HepG2 (cell line): ENCODE measurements around the gene RBM23. TPM values are rescaled to one million over a fixed set of nuclear protein-coding genes. Genes with fewer than 3 reads are reported as not detected.

Source experiments
- DR1 ChIP-seq: sonication (generic); formaldehyde crosslinking; IDR thresholded peaks from 2 replicates; pipeline ENCODE4 v1.8.0; 2021; ENCODE audit warnings: mild to moderate bottlenecking, missing genetic modification reagents, inconsistent platforms
- ELF4 ChIP-seq: sonication (generic); formaldehyde crosslinking; IDR thresholded peaks from 2 replicates; pipeline ENCODE4 v1.5.0; 2020; ENCODE audit warnings: missing genetic modification reagents, mild to moderate bottlenecking, moderate library complexity, borderline replicate concordance
- FOSL1 ChIP-seq: sonication (generic); formaldehyde crosslinking; IDR thresholded peaks from 2 replicates; pipeline ENCODE4 v1.9.0; 2021; ENCODE audit warnings: missing genetic modification reagents, borderline replicate concordance
- FOSL2 ChIP-seq: sonication (generic); formaldehyde crosslinking; IDR thresholded peaks from 2 replicates; pipeline ENCODE4 v1.4.0; 2020; ENCODE audit warnings: missing genetic modification reagents
- HNRNPH1 ChIP-seq: fragments of 200-400 bp; formaldehyde crosslinking; optimal IDR thresholded peaks from 2 replicates; pipeline ENCODE3; 2017; ENCODE audit warnings: mild to moderate bottlenecking, low read depth, low read length
- HNRNPK ChIP-seq: fragments of 200-400 bp; formaldehyde crosslinking; IDR thresholded peaks from 2 replicates; pipeline ENCODE4 v1.6.1; 2018; ENCODE audit warnings: low read length, low read depth, moderate library complexity, mild to moderate bottlenecking; ENCODE audit not compliant: poor library complexity, severe bottlenecking
- LCORL ChIP-seq, 2 experiments: fragments of 450-650 bp in 1 of 2; sonication (generic) in 1 of 2; formaldehyde crosslinking in 1 of 2; IDR thresholded peaks; 2 replicates each; pipeline versions ENCODE4 v1.5.0 to v1.6.1; 2017 to 2020; ENCODE audit warnings: antibody characterized with exemption in 1 of 2, missing genetic modification reagents in 1 of 2
- MXI1 ChIP-seq: IDR thresholded peaks from 3 replicates; pipeline ENCODE4 v1.6.1; 2012; ENCODE audit warnings: low read depth, low read length, inconsistent platforms, borderline replicate concordance
- SCMH1 ChIP-seq: sonication (generic); formaldehyde crosslinking; IDR thresholded peaks from 2 replicates; pipeline ENCODE4 v1.9.0; 2021; ENCODE audit warnings: missing genetic modification reagents, mild to moderate bottlenecking, borderline replicate concordance
- SETDB1 ChIP-seq: sonication (generic); formaldehyde crosslinking; IDR thresholded peaks from 2 replicates; pipeline ENCODE4 v1.5.1; 2020; ENCODE audit warnings: missing genetic modification reagents, mild to moderate bottlenecking, borderline replicate concordance
- ZC3H13 ChIP-seq: sonication (generic); formaldehyde crosslinking; IDR thresholded peaks from 2 replicates; pipeline ENCODE4 v1.8.1; 2023; ENCODE audit warnings: mild to moderate bottlenecking, missing genetic modification reagents, moderate library complexity
- ZNF251 ChIP-seq: sonication (generic); formaldehyde crosslinking; IDR thresholded peaks from 2 replicates; pipeline ENCODE4 v1.9.0; 2021; ENCODE audit warnings: mild to moderate bottlenecking, missing genetic modification reagents
- ZNF263 ChIP-seq: sonication (generic); formaldehyde crosslinking; IDR thresholded peaks from 2 replicates; pipeline ENCODE4 v1.4.0; 2020; ENCODE audit warnings: missing genetic modification reagents
- ZNF589 ChIP-seq: sonication (generic); formaldehyde crosslinking; conservative IDR thresholded peaks from 2 replicates; pipeline ENCODE4 v1.8.0; 2022; ENCODE audit warnings: mild to moderate bottlenecking, moderate library complexity, missing genetic modification reagents
- ZNF616 ChIP-seq: sonication (generic); formaldehyde crosslinking; IDR thresholded peaks from 2 replicates; pipeline ENCODE4 v1.5.0; 2020; ENCODE audit warnings: low read depth, mild to moderate bottlenecking, missing genetic modification reagents
- ZNF775 ChIP-seq: sonication (generic); formaldehyde crosslinking; IDR thresholded peaks from 2 replicates; pipeline ENCODE4 v1.4.0; 2020; ENCODE audit warnings: missing genetic modification reagents, mild to moderate bottlenecking, moderate library complexity, borderline replicate concordance
- polyA plus RNA-seq, 8 experiments: library from polyadenylated mRNA; depleted of rRNA in 3 of 8; stranded (reverse) in 7 of 8; unstranded in 1 of 8; fragments of >200 nt; fragmentation: Illumina TruSeq in 4 of 8; extraction: Trizol in 4 of 8; gene quantifications; 2 replicates each; pipeline versions ENCODE4 v1.2.1 to v1.2.3, GENCODE V29; 2011 to 2016; ENCODE audit warnings: low read depth in 4 of 8, missing spikeins in 1 of 8, mixed read lengths in 1 of 8; ENCODE audit not compliant: insufficient read depth in 1 of 8
- total RNA-seq, 5 experiments: library from RNA; depleted of rRNA; stranded (reverse); fragments of >200 nt; fragmentation: Illumina TruSeq; extraction: Trizol; gene quantifications; 2 replicates each; pipeline ENCODE4 v1.2.3, GENCODE V29; 2016; ENCODE audit warnings: low read depth in 1 of 5
- TF ChIP-seq, protein P1 (sequence below): sonication (generic); formaldehyde crosslinking; IDR thresholded peaks from 2 replicates; pipeline ENCODE4 v1.5.1; 2020; ENCODE audit warnings: missing genetic modification reagents, mild to moderate bottlenecking, borderline replicate concordance
- TF ChIP-seq, protein P2 (sequence below): sonication (generic); formaldehyde crosslinking; IDR thresholded peaks from 2 replicates; pipeline ENCODE4 v1.4.0; 2020; ENCODE audit warnings: missing genetic modification reagents, borderline replicate concordance
- TF ChIP-seq, protein P3 (sequence below): sonication (generic); formaldehyde crosslinking; IDR thresholded peaks from 2 replicates; pipeline ENCODE4 v1.5.0; 2020; ENCODE audit warnings: mild to moderate bottlenecking, missing genetic modification reagents

Gene RBM23
- total and polyA plus RNA-seq, 2 of the 13 experiments (the other 11 are each of a cell fraction or from before 2014, with no cell fraction given) = 1.5 to 2.1 TPM

DNA sequence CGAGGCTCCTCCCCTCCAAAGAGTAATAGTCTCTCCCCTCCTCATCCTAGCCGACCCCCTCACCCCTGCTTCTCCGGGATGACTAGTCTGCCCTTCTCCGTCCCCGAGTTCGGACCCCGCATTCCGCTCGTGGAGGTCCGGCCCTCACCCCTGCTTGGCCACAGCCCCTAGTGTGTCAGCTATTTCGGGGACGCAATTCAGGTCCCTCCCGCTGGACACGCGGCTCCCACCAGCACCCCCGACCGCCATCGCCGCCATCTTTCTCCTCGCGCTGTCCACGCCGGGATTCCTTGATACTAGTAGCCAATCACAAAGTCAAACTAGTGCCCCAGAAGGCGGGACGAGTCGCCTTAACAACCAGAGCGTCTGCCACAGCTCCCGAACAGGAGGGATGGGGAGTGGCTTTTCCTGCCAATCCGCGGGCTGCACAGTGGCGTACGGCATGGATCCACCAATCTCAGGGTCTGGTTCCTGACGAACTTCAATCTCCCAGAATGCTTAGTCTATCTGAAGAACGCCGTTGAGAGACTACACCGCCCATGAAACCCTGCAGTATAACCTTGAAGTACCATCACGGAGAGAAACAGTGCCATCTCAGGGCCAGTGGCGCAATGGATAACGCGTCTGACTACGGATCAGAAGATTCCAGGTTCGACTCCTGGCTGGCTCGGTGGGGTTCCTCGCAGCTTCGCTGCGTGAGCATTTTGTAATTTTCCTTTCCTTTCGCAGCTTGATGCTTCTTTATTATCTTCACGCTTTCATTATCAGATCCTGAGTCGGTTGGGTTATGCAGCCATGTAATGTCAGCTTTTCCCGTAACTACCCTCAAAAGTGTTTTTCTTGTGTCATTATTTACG, 10.4 kb upstream of the RBM23 start, which contains the start of gene PRMT5 (continued):
- TF ChIP-seq, protein P1, sequence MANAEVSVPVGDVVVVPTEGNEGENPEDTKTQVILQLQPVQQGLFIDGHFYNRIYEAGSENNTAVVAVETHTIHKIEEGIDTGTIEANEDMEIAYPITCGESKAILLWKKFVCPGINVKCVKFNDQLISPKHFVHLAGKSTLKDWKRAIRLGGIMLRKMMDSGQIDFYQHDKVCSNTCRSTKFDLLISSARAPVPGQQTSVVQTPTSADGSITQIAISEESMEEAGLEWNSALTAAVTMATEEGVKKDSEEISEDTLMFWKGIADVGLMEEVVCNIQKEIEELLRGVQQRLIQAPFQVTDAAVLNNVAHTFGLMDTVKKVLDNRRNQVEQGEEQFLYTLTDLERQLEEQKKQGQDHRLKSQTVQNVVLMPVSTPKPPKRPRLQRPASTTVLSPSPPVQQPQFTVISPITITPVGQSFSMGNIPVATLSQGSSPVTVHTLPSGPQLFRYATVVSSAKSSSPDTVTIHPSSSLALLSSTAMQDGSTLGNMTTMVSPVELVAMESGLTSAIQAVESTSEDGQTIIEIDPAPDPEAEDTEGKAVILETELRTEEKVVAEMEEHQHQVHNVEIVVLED (CRISPR knock-in tag) = peak; percentile 92
- TF ChIP-seq FOSL1 (0 out of 2 replicates have a peak, but pooled peaks have one; percentile 37), ZNF251 (CRISPR knock-in tag) (peak; percentile 97), DR1 (CRISPR knock-in tag) (peak; percentile 83; the same call in 1 of the 2 replicates), MXI1 (peak; percentile 98; the same call in 2 of the 3 replicates), ZNF589 (CRISPR knock-in tag) (peak; percentile 95), ZNF616 (CRISPR knock-in tag) (peak; percentile 95; the same call in 1 of the 2 replicates), HNRNPH1 (peak; percentile 68), SCMH1 (CRISPR knock-in tag) (no peak), ZNF263 (CRISPR knock-in tag) (peak; percentile 64; the same call in 1 of the 2 replicates), HNRNPK (no peak), ELF4 (CRISPR knock-in tag) (no peak), ZNF775 (CRISPR knock-in tag) (peak; percentile 21), FOSL2 (CRISPR knock-in tag) (peak; percentile 81), SETDB1 (CRISPR knock-in tag) (no peak), ZC3H13 (CRISPR knock-in tag) (peak; percentile 95; the same call in 1 of the 2 replicates), LCORL (IDR thresholded peaks at IDR 0.05) (no peak), LCORL (CRISPR knock-in tag; IDR thresholded peaks at IDR 0.05) (peak; percentile 82; the same call in 1 of the 2 replicates)
- TF ChIP-seq, protein P2, sequence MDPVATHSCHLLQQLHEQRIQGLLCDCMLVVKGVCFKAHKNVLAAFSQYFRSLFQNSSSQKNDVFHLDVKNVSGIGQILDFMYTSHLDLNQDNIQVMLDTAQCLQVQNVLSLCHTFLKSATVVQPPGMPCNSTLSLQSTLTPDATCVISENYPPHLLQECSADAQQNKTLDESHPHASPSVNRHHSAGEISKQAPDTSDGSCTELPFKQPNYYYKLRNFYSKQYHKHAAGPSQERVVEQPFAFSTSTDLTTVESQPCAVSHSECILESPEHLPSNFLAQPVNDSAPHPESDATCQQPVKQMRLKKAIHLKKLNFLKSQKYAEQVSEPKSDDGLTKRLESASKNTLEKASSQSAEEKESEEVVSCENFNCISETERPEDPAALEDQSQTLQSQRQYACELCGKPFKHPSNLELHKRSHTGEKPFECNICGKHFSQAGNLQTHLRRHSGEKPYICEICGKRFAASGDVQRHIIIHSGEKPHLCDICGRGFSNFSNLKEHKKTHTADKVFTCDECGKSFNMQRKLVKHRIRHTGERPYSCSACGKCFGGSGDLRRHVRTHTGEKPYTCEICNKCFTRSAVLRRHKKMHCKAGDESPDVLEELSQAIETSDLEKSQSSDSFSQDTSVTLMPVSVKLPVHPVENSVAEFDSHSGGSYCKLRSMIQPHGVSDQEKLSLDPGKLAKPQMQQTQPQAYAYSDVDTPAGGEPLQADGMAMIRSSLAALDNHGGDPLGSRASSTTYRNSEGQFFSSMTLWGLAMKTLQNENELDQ = peak; percentile 95
- TF ChIP-seq, protein P3, sequence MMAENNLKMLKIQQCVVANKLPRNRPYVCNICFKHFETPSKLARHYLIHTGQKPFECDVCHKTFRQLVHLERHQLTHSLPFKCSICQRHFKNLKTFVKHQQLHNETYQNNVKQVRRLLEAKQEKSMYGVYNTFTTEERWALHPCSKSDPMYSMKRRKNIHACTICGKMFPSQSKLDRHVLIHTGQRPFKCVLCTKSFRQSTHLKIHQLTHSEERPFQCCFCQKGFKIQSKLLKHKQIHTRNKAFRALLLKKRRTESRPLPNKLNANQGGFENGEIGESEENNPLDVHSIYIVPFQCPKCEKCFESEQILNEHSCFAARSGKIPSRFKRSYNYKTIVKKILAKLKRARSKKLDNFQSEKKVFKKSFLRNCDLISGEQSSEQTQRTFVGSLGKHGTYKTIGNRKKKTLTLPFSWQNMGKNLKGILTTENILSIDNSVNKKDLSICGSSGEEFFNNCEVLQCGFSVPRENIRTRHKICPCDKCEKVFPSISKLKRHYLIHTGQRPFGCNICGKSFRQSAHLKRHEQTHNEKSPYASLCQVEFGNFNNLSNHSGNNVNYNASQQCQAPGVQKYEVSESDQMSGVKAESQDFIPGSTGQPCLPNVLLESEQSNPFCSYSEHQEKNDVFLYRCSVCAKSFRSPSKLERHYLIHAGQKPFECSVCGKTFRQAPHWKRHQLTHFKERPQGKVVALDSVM (CRISPR knock-in tag) = peak; percentile 67
